GM21381 (cell line): ENCODE results near the gene VPS51.
"Not testable (repeated sequence)": the region's sequence is repeated elsewhere in the genome, so short reads cannot be mapped to it uniquely, and the experiment has no call there.

ENCODE experiments used
- ATAC-seq: cut with Tn5 transposase; IDR thresholded peaks from one replicate; pipeline ENCODE4 v1.9.1; 2021; ENCODE audit warnings: mild to moderate bottlenecking, moderate library complexity; ENCODE audit not compliant: unreplicated experiment

Gene VPS51

GRCh38 chr11:65118097-65118837 lies 22.3 kb downstream of the VPS51 start:
- ATAC-seq = no peak

- not testable (repeated sequence) for ATAC-seq
These were observed 23.1 kb downstream of the VPS51 start for GRCh38 chr11:65118891-65119669.

- no peak for ATAC-seq
These were observed 23.6 kb downstream of the VPS51 start for GRCh38 chr11:65119670-65119995.

- ATAC-seq = no peak
These were observed 24.8 kb downstream of the VPS51 start for GRCh38 chr11:65120831-65121230.

GRCh38 chr11:65121447-65121864 lies 25.4 kb downstream of the VPS51 start:
- no peak for ATAC-seq

- ATAC-seq = peak; percentile 55
These were observed 26.1 kb downstream of the VPS51 start, which contains the start of the genes FAU and MRPL49 for GRCh38 chr11:65121865-65122696. Gene FAU, minus strand, starts transcription at chr11:65122134. Its CDS starts 321 bp downstream, at chr11:65121813. Gene MRPL49, plus strand, starts transcription at chr11:65122321. Its CDS starts 26 bp downstream, at chr11:65122347.

GRCh38 chr11:65124480-65125196 lies 28.6 kb downstream of the VPS51 start:
- no peak for ATAC-seq

- no peak for ATAC-seq
These were observed 29.4 kb downstream of the VPS51 start for GRCh38 chr11:65125197-65126056.

- ATAC-seq = no peak
These were observed 30.7 kb downstream of the VPS51 start for GRCh38 chr11:65126624-65127274.

GRCh38 chr11:65127473-65128181 lies 31.6 kb downstream of the VPS51 start:
- no peak for ATAC-seq

GRCh38 chr11:65128182-65129145 lies 32.5 kb downstream of the VPS51 start:
- ATAC-seq = no peak

- ATAC-seq = no peak
These were observed 33.8 kb downstream of the VPS51 start for GRCh38 chr11:65129649-65130441.

GRCh38 chr11:65130631-65131416 lies 34.8 kb downstream of the VPS51 start:
- ATAC-seq = no peak

- no peak for ATAC-seq
These were observed 35.4 kb downstream of the VPS51 start for GRCh38 chr11:65131417-65131776.

- ATAC-seq = no peak
These were observed 35.9 kb downstream of the VPS51 start for GRCh38 chr11:65131895-65132237.
